Stimulated activated CD4-positive, alpha-beta T cell treated with anti-CD3 and anti-CD28 coated beads, Interleukin-1b, Interleukin-23, amount 100 ng/mL, for 24 hours (primary cell): ENCODE results near the gene MED16.
"Not testable (repeated sequence)": the region's sequence is repeated elsewhere in the genome, so short reads cannot be mapped to it uniquely, and the experiment has no call there.

Source experiments
- DNase-seq, 4 experiments: peaks; one replicate each; pipeline ENCODE4 v3.0.0-alpha.2; 2020; ENCODE audit warnings: low read depth in 4 of 4, low spot score in 1 of 4

MED16 gene

GRCh38 chr19:855142-855541 lies 37.8 kb downstream of the MED16 start:
- no peak for DNase-seq

DNA sequence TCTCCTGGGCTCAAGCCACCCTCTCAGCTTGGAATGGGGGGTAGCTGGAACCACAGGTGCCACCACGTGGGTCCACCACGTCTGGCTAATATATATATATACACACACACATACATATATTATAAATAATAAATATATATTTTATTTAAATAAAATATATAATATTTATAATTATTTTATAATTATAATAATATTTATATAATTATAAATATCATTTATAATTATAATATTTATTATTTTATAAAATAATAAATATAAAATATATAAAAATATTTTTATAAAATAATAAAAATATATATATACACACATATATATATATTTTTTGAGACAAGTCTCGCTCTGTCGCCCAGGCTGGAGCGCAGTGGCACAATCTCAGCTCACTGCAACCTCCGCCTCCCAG lies 38.4 kb downstream of the MED16 start:
- DNase-seq = no peak

- DNase-seq = not testable (repeated sequence)
Measured at GRCh38 chr19:853614-854220, 39.3 kb downstream of the MED16 start.

GRCh38 chr19:853014-853585 lies 39.9 kb downstream of the MED16 start:
- DNase-seq = no peak

DNA sequence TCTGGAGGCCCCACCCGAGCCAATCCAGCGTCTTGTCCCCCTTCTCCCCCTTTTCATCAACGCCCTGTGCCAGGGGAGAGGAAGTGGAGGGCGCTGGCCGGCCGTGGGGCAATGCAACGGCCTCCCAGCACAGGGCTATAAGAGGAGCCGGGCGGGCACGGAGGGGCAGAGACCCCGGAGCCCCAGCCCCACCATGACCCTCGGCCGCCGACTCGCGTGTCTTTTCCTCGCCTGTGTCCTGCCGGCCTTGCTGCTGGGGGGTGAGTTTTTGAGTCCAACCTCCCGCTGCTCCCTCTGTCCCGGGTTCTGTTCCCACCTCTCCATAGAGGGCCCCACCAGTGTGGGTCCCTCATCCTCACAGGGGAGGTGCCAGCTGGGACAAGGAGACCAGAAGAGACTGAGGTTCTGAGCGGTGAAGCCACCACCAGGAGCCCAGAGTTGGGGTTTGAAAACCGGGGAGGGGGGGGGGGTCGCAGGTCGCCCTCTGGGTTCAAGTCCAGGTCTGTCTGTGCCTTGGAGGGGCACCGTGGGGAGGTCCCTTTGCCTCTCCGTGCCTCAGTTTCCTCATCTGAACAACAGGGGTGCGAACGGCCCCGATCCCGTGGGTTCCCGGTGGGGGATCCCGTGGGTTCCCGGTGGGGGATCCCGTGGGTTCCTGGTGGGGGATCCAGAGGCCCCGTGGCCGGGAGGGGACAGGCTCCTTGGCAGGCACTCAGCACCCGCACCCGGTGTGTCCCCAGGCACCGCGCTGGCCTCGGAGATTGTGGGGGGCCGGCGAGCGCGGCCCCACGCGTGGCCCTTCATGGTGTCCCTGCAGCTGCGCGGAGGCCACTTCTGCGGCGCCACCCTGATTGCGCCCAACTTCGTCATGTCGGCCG lies 40.6 kb downstream of the MED16 start, which contains the start of gene ELANE:
Gene ELANE, plus strand, starts transcription at position 168 of the 878 bp plus-strand sequence. Its CDS starts 26 bp downstream, at position 194.
- no peak for DNase-seq

DNA sequence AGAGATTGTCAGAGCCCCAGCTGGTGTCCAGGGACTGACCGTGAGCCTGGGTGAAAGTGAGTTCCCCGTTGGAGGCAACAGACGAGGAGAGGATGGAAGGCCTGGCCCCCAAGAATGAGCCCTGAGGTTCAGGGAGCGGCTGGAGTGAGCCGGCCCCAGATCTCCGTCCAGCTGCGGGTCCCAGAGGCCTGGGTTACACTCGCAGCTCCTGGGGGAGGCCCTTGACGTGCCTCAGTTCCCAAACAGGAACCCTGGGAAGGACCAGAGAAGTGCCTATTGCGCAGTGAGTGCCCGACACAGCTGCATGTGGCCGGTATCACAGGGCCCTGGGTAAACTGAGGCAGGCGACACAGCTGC lies 42.0 kb downstream of the MED16 start:
- no peak for DNase-seq

- no peak for DNase-seq
Measured at GRCh38 chr19:850221-850978, 42.6 kb downstream of the MED16 start.

DNA sequence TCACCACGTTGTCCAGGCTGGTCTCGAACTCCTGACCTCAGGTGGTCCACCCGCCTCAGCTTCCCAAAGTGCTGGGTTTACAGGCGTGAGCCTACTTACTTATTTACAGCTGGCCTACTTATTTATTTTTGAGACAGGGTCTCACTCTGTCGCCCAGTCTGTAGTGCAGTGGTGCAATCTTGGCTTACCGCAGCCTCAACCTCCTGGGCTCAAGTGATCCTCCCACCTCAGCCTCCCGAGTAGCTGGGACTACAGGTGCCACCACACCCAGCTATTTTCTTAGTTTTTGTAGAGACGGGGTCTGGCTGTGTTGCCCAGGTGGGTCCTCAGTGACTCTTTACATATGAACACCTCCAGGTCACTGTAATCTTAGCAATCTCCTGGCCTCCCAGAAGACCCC lies 43.8 kb downstream of the MED16 start:
- not testable (repeated sequence) for DNase-seq

DNA sequence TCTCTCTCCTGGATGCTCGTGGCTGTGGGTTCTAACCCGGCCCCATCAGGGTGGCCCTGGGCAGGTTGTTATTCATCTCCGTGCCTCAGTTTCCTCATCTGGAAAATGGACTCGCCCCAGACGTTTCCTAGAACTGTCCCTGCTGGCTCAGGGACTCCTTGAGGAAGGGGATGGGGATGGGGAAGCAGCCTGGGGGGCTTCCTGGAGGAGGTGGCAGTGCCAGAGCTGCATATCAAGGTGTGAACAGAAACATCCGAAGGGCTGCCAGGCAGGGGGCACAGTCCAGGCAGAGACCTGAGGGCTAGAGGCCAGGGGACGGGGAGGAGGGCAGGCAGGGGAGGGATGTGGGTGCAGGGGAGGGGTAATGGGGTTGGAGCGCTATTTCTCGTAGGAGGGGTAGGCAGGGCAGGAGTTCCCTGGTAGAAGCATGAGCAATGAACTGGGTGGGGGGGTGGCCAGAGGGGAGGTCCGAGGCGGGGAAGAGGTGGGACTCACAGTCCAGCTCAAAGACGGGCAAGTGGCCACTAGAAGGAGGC lies 44.5 kb downstream of the MED16 start:
- no peak for DNase-seq

- no peak for DNase-seq
Measured at GRCh38 chr19:845707-846521, 47.1 kb downstream of the MED16 start.

GRCh38 chr19:844546-844971 lies 48.4 kb downstream of the MED16 start:
- DNase-seq = no peak

DNA sequence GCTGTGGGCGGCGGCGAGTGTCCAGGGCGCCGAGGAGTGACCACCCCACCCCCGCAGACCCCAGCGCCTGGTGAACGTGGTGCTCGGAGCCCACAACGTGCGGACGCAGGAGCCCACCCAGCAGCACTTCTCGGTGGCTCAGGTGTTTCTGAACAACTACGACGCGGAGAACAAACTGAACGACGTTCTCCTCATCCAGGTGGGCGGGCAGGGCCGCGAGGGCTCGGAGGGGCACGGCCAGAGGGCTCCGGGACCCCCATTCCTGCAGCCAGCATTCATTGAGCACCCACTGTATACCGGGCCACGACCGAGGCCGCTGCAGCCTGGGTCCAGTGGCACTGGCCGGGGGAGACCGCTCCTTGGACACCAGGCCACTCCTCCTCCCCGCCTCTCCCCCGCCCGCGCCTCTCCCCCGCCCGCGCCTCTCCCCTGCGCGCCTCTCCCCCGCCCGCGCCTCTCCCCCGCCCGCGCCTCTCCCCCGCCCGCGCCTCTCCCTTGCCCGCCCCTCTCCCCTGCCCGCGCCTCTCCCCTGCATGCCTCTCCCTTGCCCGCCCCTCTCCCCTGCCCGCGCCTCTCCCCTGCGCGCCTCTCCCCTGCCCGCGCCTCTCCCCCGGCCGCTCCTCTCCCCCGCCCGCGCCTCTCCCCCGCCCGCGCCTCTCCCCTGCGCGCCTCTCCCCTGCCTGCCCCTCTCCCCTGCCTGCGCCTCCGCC lies 49.0 kb downstream of the MED16 start:
- DNase-seq = no peak

- no peak for DNase-seq
Measured at GRCh38 chr19:843180-843835, 49.7 kb downstream of the MED16 start.

DNA sequence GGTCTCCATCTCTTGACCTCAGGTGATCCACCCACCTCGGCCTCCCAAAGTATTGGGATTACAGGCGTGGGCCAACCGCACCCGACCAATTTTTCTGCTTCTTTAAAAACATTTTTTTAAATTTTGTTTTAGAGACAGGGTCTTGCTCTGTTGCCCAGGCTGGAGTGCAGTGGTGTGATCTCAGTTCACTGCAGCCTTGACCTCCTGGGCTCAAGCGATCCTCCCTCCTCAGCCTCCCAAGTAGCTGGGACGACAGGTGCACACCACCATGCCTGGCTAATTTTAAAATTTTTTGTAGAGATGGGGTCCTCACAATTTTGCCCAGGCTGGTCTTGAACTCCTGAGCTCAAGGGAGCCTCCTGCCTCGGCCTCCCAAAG lies 50.2 kb downstream of the MED16 start:
- DNase-seq = not testable (repeated sequence)

GRCh38 chr19:840519-841206 lies 52.3 kb downstream of the MED16 start, which contains the start of gene PRTN3:
Gene PRTN3 (plus strand): TSS chr19:840999. CDS start chr19:841009, 10 bp downstream.
- DNase-seq = no peak

- no peak for DNase-seq
Measured at GRCh38 chr19:835210-835810, 57.7 kb downstream of the MED16 start.

GRCh38 chr19:834216-834615 lies 58.8 kb downstream of the MED16 start:
- no peak for DNase-seq
